Activated CD4-positive, alpha-beta T cell treated with anti-CD3 and anti-CD28 coated beads, Interleukin-2, amount 50 U/mL, for 24 hours (primary cell): ENCODE measurements around the gene ZSCAN10.
"Not testable (repeated sequence)": the region's sequence is repeated elsewhere in the genome, so short reads cannot be mapped to it uniquely, and the experiment has no call there.

ENCODE experiments used
- DNase-seq, 2 donors: peaks; one replicate each; pipeline ENCODE4 v3.0.0-alpha.2; 2020; ENCODE audit warnings: low read depth in 1 of 2, low spot score in 1 of 2

Gene ZSCAN10

DNA sequence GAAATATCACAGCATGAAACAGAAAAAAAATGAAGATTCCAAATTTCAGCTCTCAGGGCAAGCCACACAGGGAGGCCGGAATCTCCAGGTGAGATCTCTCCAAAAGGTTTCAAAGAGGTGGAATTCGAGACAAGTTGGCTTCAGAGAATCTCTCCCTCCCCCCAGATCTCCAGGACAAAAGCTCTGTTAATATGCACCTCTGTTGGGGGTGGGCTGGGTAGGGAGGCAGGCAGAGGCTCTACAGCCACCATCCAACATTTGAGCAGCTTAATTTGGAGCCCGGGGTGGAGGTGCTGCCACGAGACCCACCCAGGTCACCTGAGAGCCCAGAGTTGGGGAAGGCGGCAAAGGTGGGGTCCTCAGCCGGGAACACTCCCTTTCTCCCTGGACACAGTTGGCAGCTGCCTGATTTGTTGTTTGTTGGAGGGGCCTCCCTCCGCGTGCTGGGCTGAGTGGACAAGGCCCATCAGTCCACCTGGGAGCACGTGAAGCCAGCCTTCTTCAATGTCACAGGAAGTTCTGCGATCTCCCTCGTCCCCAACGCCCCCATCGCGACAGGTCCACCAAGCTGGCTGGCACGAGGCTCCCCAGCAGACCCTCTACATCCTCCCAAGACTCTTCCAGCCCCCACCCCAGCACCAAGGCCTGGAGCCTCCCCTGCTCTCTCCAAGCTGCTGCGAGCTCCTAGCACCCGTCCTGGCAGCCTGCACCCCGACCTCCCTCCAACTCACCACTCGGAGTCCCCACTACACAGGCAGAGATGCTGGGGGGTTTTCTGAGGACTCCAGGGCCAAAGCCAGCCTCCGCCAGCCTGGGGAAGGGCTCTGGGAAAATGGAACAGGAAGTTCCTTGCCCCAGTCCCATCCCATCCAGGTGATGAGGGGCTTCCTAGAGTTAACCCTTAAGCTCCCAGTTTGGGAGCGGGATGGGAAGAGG, at the start of gene ZSCAN10:
ZSCAN10 (minus strand) TSS at position 836 of the 936 bp plus-strand sequence. CDS start 6,357 bp downstream, outside the sequence.
- DNase-seq: no peak

DNA sequence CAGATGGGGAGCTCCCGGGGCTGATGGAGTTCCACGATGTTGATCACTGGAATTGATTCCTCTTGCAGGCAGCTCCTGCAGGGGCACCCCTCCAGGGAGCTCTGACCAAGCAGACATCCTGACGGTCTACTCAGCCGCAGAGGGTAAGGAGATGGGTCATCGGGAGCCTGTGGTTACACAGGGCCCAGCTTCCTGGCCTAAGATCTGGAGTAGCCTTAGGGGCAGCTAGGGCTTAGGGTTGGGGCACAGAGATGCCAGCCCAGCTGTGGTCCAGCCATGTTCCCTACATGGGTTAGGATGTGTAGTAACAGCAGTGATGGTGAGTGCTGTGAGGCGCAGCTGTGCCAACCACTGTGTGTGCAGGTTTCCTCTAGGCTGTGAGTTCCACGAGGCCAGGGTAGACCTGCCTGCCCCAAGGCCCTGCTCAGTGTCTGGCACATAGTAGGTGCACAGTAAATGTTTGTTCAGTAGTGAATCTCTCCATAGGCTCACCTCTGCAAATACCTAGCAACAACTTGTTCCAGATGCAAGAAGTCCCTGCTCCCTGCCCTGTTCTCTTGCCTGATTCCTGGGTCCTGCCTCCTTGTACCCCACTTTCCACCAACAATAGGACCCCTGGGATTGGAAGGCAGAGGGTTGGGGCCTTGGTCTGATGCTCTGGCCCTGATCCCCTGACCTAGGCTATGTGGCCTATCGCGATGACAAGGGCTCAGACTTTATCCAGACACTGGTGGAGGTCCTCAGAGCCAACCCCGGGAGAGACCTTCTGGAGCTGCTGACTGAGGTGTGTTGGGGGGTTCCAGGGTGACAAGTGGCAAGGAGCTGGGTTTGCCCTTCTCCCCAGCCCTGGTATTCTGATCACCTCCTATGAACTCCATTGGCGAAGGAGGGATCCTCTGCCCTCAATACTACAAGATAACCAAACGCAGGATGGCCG, 49.4 kb upstream of the ZSCAN10 start:
- no peak for DNase-seq

DNA sequence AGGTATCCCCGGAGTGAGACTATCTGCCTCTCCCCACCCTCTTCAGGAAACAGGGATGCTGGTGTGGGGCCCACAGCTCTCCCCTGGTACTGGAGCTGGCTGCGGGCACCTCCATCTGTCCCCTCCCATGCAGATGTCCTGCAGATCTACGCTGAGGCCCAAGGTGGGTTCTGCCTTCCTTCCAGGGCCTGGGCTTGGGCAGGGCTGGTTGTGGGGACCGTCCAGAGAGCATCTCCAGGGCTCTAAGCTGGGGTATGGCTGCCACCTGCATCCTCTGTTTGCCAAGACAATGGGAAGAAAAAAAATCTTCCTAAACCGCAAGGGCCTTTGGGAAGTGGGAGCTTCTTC, 48.6 kb upstream of the ZSCAN10 start:
- no peak for DNase-seq

DNA sequence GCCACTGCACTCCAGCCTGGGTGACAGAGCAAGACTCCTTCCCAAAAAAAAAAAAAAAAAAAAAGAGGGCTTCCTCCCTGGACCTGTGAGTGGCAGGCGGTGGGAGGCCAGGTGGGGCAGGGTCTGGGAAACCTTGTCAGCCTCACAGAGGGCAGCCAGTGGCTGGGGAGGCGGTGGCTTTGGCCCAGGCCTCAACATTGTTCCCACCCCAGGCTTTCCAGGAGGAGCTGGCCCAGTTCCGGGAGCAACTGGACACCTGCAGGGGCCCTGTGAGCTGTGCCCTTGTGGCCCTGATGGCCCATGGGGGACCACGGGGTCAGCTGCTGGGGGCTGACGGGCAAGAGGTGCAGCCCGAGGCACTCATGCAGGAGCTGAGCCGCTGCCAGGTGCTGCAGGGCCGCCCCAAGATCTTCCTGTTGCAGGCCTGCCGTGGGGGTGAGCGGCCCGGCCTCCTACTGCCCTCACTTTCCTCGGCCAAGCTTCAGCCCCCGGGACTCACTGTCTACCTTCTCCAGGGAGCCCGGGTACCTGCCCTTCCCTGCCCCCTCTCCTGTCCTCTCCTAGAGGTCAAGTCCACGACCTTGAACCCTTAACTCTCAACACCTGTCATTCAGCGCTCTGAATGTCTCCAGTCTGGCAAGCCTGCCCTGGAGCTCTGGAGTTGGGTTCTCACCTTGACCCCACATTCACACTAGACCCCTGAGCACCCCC, 48.1 kb upstream of the ZSCAN10 start:
- no peak for DNase-seq

DNA sequence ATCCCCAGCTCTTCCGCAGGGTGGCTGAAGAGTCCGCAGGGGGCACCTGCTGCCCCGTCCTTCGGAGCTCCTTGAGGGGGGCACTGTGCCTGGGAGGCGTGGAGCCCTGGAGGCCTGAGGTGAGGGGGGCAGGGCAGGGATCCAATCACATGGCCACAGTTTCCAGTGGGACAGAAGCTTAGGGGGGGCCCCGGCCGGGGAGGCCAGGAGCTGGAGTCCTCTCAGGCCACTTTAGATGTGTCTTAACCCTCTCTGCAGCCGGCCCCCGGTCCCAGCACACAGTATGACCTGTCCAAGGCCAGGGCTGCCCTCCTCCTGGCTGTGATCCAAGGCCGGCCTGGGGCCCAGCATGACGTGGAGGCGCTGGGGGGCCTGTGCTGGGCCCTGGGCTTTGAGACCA, 46.6 kb upstream of the ZSCAN10 start:
- DNase-seq: no peak

DNA sequence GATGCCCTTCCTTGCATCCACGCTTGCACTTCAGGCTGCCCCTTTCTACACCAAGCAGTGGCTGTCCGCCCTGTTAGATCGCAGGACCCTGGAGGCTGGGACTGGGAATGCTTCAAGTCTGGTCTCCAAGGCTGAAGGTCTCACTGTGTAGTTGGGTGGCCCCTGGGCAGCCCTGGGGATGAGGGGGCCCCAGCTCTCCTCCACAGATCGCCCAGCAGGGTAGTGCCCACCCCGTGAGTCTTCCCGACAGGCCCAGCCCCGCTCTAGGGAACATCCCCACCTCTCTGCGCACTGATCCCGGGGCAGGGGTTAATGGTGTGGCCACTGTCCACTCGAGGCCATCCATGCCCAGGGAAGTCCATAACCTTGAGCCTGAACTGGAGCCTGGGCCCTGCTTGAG, 46.1 kb upstream of the ZSCAN10 start:
- DNase-seq: no peak

DNA sequence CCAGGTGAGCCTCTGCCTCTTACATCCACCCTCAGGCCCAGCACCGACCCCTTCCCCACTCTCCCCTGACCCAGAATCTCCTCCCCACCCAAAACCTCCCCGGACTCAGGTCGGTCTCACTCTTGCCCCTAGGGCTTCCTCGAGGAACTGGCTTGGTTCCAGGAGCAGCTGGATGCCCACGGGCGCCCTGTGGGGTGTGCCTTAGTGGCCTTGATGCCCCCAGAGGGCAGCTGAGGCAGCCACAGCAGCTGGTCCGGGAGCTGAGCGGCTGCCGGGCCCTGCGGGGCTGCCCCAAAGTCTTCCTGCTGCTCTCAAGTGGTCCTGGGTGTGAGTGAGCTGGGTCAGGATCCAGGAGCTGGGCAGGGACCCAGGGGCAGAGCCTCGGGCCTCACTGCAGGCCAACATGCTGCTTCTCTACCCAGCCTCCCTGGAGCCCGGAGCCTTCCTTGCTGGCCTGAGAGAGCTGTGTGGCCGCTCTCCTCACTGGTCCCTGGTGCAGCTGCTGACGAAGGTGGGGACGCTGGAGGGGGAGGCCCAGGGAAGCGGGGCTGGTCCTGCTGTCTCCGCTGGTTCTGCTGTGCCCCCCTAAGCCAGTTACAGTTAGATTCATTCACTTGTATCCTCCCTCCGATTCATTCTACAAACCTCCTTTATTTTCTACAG, 45.4 kb upstream of the ZSCAN10 start:
- DNase-seq: no peak

DNA sequence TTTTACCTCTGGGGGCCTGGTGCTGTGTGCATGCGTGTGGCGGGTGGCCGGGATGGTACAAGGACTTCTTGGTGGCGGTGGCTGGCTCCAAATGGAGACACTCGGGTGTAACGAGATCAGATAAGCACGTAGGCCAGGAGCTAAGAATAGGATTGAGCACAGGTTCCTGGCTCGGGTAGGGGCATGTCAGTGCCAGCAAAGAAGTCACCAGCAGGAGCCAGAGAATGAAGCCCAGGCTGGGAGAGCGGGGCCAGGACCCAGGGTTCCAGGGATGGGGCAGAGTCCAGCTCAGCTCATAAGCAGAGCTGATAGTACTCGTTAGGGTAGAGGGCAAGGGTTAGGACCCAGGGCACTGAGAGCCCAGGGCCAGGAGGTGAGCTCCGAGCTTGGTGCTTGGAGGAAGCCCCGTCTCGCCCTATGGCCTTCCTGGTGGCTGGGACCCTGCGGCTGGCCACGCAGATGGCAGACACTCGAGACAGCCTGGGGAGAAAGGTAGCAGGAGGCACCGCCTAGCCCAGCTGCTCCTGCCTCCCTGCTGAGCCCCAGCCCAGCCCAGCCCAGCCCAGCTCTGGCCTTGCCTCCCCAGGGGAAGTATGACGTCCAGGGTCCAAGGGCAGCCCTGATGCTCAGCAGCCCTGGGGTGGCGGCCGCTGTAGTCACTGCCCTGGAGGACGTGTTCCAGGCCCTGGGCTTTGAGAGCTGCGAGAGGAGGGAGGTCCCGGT, 44.7 kb upstream of the ZSCAN10 start:
- DNase-seq: no peak

DNA sequence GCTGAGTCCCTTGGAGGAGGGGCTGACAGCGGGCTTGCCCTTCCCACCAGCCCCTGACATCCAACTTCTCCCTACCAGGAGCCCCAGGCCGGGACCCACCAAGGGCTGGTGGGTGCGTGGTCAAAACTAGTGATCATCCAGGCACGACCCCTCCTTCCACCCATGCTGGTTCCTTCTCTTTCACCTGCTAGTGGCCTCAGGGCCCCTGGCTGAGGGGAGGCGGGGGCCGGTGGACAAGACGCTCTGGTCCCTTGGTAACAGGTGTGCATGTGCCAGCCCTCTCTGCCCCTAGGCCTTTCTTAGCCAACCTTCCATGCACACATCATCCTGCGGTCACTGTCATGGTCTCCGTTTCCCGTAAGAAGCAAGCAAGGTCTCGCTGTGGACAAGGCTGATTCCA, 44.1 kb upstream of the ZSCAN10 start:
- no peak for DNase-seq

DNA sequence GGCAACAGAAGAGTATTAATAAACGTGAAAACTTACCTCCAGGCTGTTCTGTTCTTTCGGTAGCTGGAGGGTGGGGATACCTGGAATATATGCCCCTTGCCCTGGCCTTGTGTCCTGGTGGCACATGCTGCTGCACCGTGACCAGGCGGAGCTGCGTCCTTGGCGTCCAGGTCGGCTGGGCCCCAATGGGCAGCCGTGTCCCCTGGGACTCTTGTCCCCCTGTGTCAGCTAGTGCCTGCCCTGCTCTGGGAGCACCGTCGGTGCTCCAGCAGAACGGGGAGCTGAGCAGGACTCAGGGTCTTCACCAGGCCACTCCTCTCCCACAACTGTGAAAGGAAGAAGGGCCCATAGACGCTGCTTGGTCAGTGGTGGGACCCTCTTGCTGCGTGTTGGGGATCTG, 43.7 kb upstream of the ZSCAN10 start:
- DNase-seq: no peak

DNA sequence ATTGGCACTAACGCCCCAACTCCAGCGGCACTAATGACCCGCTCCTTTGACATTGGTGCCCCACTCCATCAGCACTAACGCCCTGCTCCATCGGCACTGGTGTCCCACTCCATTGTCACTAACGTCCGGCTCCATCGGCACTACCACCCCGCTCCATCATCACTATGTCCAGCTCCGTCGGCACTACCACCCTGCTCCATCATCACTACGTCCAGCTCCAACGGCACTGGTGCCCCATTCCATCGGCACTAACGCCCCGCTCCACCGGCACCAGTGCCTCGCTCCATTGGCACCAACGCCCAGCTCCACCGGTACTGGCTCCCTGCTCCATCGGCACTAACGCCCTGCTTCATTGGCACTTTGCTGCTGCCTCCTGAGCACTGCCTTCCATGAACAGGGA, 43.2 kb upstream of the ZSCAN10 start:
- DNase-seq: no peak

DNA sequence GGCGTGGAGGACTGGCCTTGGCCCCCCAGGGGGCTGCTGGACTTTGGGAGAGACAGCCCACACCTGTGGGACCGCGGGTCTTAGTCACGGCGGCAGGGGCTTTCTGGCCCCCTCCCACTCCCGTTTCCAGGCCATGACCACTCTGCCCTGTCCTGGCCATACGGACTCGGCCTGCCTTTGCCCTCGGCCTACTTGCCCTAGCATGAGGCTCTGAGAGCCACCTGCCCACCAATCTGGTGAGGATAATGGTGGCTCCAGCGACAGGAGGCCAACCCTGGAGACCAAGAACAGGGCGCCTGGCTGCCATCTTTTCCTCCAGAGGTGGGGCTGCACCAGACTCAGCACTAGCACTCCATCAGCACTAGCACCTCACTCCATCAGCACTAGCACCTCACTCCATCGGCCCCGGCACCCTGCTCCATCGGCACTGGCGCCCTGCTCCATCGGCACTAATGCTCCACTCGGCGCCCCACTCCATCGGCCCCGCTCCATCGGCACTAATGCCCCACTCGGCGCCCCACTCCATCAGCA, 42.8 kb upstream of the ZSCAN10 start:
- no peak for DNase-seq

DNA sequence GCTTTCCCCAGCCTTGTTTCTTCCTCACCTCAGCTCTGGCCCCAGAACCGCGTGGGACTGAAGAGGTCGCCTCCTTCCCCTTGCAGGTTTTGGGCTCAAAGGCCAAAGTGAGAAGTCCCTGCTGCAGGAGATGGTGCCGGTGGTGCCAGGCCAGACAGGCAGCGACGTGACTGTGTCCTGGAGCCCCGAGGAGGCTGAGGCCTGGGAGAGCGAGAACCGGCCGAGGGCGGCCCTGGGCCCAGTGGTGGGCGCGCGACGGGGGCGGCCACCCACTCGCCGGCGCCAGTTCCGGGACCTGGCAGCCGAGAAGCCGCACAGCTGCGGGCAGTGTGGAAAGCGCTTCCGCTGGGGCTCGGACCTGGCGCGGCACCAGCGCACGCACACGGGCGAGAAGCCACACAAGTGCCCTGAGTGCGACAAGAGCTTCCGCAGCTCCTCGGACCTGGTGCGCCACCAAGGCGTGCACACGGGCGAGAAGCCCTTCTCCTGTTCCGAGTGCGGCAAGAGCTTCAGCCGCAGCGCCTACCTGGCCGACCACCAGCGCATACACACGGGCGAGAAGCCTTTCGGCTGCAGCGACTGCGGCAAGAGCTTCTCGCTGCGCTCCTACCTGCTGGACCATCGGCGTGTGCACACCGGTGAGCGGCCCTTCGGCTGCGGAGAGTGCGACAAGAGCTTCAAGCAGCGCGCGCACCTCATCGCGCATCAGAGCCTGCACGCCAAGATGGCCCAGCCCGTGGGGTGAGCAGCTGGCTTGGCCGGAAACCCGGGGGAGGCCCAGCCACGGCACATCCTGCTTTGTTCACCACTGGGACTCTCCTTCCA, 41.7 kb upstream of the ZSCAN10 start:
- no peak for DNase-seq

DNA sequence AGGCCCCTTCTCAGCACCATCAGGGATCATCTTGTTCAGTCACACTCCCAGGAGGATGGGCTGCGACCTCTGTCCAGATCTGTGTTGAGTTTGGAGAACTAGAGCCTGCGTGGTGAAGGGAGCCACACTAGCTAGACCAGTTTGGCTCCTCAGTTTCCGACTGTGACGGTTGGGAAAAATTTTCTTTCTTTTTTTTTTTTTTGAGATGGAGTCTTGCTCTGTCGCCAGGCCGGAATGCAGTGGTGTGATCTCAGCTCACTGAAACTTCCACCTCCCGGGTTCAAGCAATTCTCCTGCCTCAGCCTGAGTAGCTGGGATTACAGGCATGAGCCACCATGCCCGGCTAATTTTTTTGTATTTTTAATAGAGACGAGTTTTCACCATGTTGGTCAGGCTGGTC, 40.5 kb upstream of the ZSCAN10 start:
- not testable (repeated sequence) for DNase-seq

DNA sequence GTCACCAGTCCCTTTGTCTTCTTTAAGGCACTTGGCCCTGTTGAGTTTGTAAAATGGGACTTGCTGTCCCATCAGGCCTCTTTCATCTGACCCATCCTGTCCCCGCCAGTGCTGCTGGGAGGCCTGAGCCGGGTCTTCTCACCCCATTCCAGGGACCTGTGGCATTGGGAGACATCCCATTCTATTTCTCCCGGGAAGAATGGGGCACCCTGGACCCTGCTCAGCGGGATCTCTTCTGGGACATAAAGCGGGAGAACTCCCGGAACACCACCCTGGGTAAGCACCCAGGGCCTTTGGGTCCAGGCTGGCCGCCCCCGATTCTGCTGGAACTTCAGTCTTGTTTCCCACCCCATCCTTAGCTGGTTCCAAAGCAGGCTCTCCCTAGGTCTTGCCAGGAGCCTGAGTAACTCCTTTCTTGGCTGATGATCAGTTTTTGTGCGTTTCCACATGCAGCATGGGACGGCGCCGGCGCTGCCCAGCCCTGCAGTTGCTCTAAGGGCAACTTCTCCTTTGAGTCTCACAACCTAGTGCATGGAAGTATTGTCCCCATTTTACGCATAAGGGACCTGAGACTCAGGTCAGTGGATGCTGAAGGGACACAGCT, 39.8 kb upstream of the ZSCAN10 start:
- DNase-seq: no peak

DNA sequence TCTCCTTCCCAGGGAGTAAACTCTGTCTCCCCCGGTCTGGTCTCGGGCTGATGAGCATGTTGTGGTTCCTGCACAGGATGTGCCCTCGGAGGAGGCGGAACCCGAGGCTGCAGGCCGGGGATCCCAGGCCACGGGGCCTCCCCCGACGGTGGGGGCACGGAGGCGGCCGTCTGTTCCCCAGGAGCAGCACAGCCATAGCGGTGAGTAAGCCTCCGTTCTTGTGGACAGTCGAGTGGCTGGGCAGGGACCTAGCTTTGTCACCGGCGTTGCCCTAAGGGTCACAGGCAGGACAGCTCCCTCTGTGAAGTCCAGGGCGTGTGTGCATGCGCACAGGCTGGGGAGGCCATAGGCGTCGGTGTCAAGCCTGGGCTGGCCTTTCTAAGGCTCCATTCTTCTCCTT, 39.2 kb upstream of the ZSCAN10 start:
- DNase-seq: no peak

DNA sequence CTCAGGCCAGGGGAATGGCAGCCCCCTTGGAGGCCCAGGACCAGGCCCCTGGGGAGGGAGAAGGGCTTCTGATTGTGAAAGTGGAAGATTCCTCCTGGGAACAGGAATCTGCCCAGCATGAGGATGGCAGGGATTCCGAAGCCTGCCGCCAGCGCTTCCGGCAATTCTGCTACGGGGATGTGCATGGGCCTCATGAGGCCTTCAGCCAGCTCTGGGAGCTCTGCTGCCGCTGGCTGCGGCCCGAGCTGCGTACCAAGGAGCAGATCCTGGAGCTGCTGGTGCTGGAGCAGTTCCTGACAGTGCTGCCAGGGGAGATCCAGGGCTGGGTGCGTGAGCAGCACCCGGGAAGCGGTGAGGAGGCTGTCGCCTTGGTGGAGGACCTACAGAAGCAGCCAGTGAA, 38.2 kb upstream of the ZSCAN10 start:
- no peak for DNase-seq

DNA sequence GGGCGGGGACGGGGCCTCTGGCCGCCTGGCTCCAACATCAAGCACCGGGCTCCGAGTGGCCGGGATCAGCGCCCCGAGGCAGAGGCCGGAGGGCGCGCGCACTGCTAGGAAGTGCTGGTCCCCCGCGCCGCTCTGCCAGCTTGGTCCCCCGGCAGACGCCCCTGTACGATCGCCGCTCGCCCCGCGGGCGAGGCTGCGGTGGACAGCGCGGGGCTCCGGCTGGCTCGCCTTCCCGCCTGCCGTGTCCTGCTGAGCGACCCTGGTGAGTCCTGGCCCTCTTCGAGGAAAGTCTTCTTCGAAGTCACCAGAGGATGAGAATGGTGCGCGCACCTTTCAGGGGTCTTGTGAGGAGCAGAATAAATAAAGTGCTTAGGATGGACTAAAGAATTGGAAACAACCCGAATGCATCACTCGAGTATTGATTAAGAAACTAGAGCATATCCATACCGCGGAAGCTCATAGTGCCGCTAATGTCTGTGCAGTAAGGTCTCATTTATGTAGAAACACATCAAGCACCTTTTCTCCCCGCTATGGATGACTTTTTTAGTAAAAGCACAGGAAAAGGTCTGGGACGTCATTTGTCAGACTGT, 36.1 kb upstream of the ZSCAN10 start:
- DNase-seq: no peak
